ENCODE data around the gene HOXD12.
A peak's percentile ranks its signal among the peaks of the same experiment; 100 is the strongest.

Gene HOXD12

GRCh38 chr2:176121190-176122051 lies 21.8 kb downstream of the HOXD12 start:
- DNase-seq: no peak

- DNase-seq: no peak
These were observed 22.6 kb downstream of the HOXD12 start for GRCh38 chr2:176122052-176122682.

GRCh38 chr2:176122683-176123410 lies 23.3 kb downstream of the HOXD12 start, which contains the start of gene HOXD9:
TSS of gene HOXD9 (plus strand) at chr2:176122719. CDS start at chr2:176122769, 50 bp downstream.
- DNase-seq: peak; percentile 85

GRCh38 chr2:176123411-176124109 lies 24.0 kb downstream of the HOXD12 start:
- no peak for DNase-seq

GRCh38 chr2:176124110-176124946 lies 24.7 kb downstream of the HOXD12 start:
- DNase-seq: peak; percentile 32

GRCh38 chr2:176124947-176125771 lies 25.6 kb downstream of the HOXD12 start:
- DNase-seq: peak; percentile 21

GRCh38 chr2:176125772-176126054 lies 26.1 kb downstream of the HOXD12 start:
- peak; percentile 12 for DNase-seq

- DNase-seq: peak; percentile 68
These were observed 27.6 kb downstream of the HOXD12 start for GRCh38 chr2:176126929-176127773.

GRCh38 chr2:176127774-176128072 lies 28.1 kb downstream of the HOXD12 start:
- no peak for DNase-seq

- DNase-seq: peak; percentile 82
These were observed 28.8 kb downstream of the HOXD12 start for GRCh38 chr2:176128172-176128981.

GRCh38 chr2:176128982-176129796 lies 29.6 kb downstream of the HOXD12 start, which contains the start of gene HOXD8:
TSS of gene HOXD8 (plus strand) at chr2:176129705. CDS start at chr2:176130367, 662 bp downstream.
- DNase-seq: peak; percentile 90

GRCh38 chr2:176129813-176130146 lies 30.2 kb downstream of the HOXD12 start:
- DNase-seq: no peak

GRCh38 chr2:176130147-176130956 lies 30.8 kb downstream of the HOXD12 start:
- DNase-seq: peak; percentile 81

- DNase-seq: no peak
These were observed 31.6 kb downstream of the HOXD12 start for GRCh38 chr2:176130957-176131847.

GRCh38 chr2:176131848-176132158 lies 32.2 kb downstream of the HOXD12 start:
- DNase-seq: no peak

Data from left hindlimb (tissue), 1 donor.